Parathyroid adenoma (tissue), 2 donors: ENCODE results near the gene MAGI2.

Source experiments
- H2AFZ ChIP-seq: fragments of 300-600 bp; sonication (generic); one replicate; pipeline ENCODE4 v1.7.0; 2017; ENCODE audit warnings: antibody characterized with exemption, mild to moderate bottlenecking
- H3K27ac ChIP-seq: fragments of 300-600 bp; sonication (generic); one replicate; pipeline ENCODE4 v1.7.0; 2017
- H3K27me3 ChIP-seq: fragments of 300-600 bp; sonication (generic); one replicate; pipeline ENCODE4 v1.7.0; 2017; ENCODE audit warnings: low read length; ENCODE audit not compliant: control insufficient read depth, insufficient read depth
- H3K36me3 ChIP-seq: fragments of 300-600 bp; sonication (generic); one replicate; pipeline ENCODE4 v1.7.0; 2017; ENCODE audit warnings: low read length; ENCODE audit not compliant: control insufficient read depth, insufficient read depth
- H3K4me1 ChIP-seq: fragments of 300-600 bp; sonication (generic); one replicate; pipeline ENCODE4 v1.7.0; 2017; ENCODE audit warnings: control low read depth
- H3K4me2 ChIP-seq: fragments of 300-600 bp; sonication (generic); one replicate; pipeline ENCODE4 v1.7.0; 2017; ENCODE audit warnings: low read length
- H3K4me3 ChIP-seq: fragments of 300-600 bp; sonication (generic); one replicate; pipeline ENCODE4 v1.7.0; 2017; ENCODE audit warnings: low read depth, low read length
- H3K79me2 ChIP-seq: fragments of 300-600 bp; sonication (generic); one replicate; pipeline ENCODE4 v1.7.0; 2017; ENCODE audit warnings: control low read depth
- H3K9ac ChIP-seq: fragments of 300-600 bp; sonication (generic); one replicate; pipeline ENCODE4 v1.7.0; 2017; ENCODE audit warnings: mild to moderate bottlenecking
- H3K9me3 ChIP-seq: fragments of 300-600 bp; sonication (generic); one replicate; pipeline ENCODE4 v1.7.0; 2017; ENCODE audit warnings: low read length; ENCODE audit not compliant: control insufficient read depth
- CTCF ChIP-seq: fragments of 300-600 bp; sonication (generic); IDR thresholded peaks from one replicate; pipeline ENCODE4 v1.7.0; 2017; ENCODE audit warnings: antibody characterized with exemption, mild to moderate bottlenecking
- donor health status: primary hyperparathyroidism.

The MAGI2 gene

GRCh38 chr7:78634093-78634492 lies 819.4 kb downstream of the MAGI2 start:
- Histone ChIP-seq H3K9ac (no peak overlapping the region), H3K9me3 (no peaks in the 10 kb centered on the region), H3K27me3 (no peaks in the 10 kb centered on the region), H3K4me1 (no peaks in the 10 kb centered on the region), H3K4me3 (no peak overlapping the region), H3K79me2 (no peaks in the 10 kb centered on the region), H3K4me2 (no peak overlapping the region), H3K27ac (no peak overlapping the region), H3K36me3 (no peaks in the 10 kb centered on the region), H2AFZ (no peak overlapping the region)
- TF ChIP-seq CTCF: no peak

- Histone ChIP-seq H3K4me1 (no peaks in the 10 kb centered on the region), H3K9ac (no peak overlapping the region), H3K9me3 (peaks cover 3% of the 10 kb centered on the region), H2AFZ (no peak overlapping the region), H3K4me3 (no peak overlapping the region), H3K4me2 (no peak overlapping the region), H3K27ac (no peak overlapping the region), H3K36me3 (no peaks in the 10 kb centered on the region), H3K79me2 (no peaks in the 10 kb centered on the region), H3K27me3 (no peaks in the 10 kb centered on the region)
- no peak for TF ChIP-seq CTCF
Observed at GRCh38 chr7:78620920-78621319, 832.5 kb downstream of the MAGI2 start.

- no peak for TF ChIP-seq CTCF
Observed at GRCh38 chr7:78616539-78616938, 836.9 kb downstream of the MAGI2 start.

DNA sequence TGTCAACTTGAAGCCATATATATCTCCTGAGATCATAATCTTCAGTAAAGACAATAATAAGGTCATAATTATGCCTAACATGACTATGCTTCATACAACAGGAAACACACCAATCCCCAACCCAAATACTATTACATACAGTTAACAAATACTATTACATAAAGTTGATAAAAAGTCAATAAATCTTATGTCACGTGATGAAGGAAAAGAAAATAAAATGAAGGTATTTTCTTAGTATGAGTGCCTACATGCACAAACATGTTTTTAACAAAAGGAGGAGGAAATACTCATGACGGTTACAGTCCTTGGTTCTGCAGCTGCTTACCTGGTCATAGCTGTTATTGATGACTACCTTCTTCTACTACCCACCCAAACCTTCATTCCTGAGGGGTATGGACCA lies 844.2 kb downstream of the MAGI2 start:
- no peak overlapping the region for H3K27ac ChIP-seq
- no peaks in the 10 kb centered on the region for H3K4me1 ChIP-seq
- no peaks in the 10 kb centered on the region for H3K27me3 ChIP-seq
- H3K36me3 ChIP-seq: no peaks in the 10 kb centered on the region
- H3K9me3 ChIP-seq: no peaks in the 10 kb centered on the region
- H3K4me2 ChIP-seq: no peak overlapping the region
- no peak overlapping the region for H3K4me3 ChIP-seq
- no peak overlapping the region for H2AFZ ChIP-seq
- H3K9ac ChIP-seq: no peak overlapping the region
- H3K79me2 ChIP-seq: no peaks in the 10 kb centered on the region
- no peak for TF ChIP-seq CTCF

More at GRCh38 chr7:78616539-78616938, 836.9 kb downstream of the MAGI2 start:
- H3K27me3 ChIP-seq: no peaks in the 10 kb centered on the region
- H3K4me1 ChIP-seq: no peaks in the 10 kb centered on the region
- H2AFZ ChIP-seq: no peak overlapping the region
- H3K9ac ChIP-seq: no peak overlapping the region
- H3K4me2 ChIP-seq: no peak overlapping the region
- no peaks in the 10 kb centered on the region for H3K36me3 ChIP-seq
- H3K4me3 ChIP-seq: no peak overlapping the region
- H3K79me2 ChIP-seq: no peaks in the 10 kb centered on the region
- no peaks in the 10 kb centered on the region for H3K9me3 ChIP-seq
- no peak overlapping the region for H3K27ac ChIP-seq

GRCh38 chr7:78607099-78607498 lies 846.4 kb downstream of the MAGI2 start:
- Histone ChIP-seq H3K4me1 (no peaks in the 10 kb centered on the region), H2AFZ (no peak overlapping the region), H3K9me3 (no peaks in the 10 kb centered on the region), H3K4me3 (no peak overlapping the region), H3K9ac (no peak overlapping the region), H3K27ac (no peak overlapping the region), H3K79me2 (no peaks in the 10 kb centered on the region), H3K4me2 (no peak overlapping the region), H3K27me3 (no peaks in the 10 kb centered on the region), H3K36me3 (no peaks in the 10 kb centered on the region)
- no peak for TF ChIP-seq CTCF
